Measurements from ENCODE around the gene CHMP1A. TPM values are rescaled to one million over a fixed set of nuclear protein-coding genes. Genes with fewer than 3 reads are reported as not detected.

The CHMP1A gene
- total and polyA plus RNA-seq, 2 experiments from 2014 or later, result 97.2 to 111 TPM

DNA sequence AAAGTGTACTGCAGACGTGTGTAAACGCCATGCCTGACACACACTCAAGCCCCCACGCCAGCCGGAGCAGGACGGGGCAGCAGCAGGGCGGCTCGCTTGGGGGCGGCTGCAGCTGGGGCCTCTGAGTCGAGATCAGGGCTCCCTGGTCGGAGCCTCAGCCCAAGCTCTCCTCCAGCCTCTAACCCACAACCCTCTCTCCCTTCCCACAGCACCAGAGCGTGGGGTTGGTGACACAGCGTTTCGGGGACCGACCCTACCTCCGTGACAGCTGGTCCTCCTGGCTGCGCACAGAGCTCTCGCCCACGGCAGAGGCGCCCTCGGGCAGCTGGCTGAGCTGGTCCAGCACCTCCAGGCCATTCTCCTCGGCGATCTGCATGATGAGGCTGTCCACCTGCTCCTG lies 11.2 kb downstream of the CHMP1A start:
- Histone ChIP-seq H3K4me3 (no peak overlapping the region), H2AFZ (no peak overlapping the region), H3F3A (ENCODE audit: insufficient read depth) (no peaks in the 10 kb centered on the region), H3K4me2 (ENCODE audit: unreplicated experiment) (no peak overlapping the region), H3K9me3 (ENCODE audit: low read depth) (no peaks in the 10 kb centered on the region), H3K36me3 (ENCODE audit: low read depth) (peaks cover 5% of the 10 kb centered on the region; the same call in 1 of the 2 replicates), H3K27me3 (replicated peaks; ENCODE audit: insufficient read depth) (no peaks in the 10 kb centered on the region), H4K20me1 (ENCODE audit: insufficient read depth) (no peaks in the 10 kb centered on the region), H3K27ac (no peak overlapping the region), H3K4me1 (ENCODE audit: insufficient read depth) (no peaks in the 10 kb centered on the region), H3K79me2 (ENCODE audit: insufficient read depth) (peaks cover 6% of the 10 kb centered on the region; the same call in 1 of the 2 replicates), H3K9me2 (ENCODE audit: insufficient read depth) (no peaks in the 10 kb centered on the region), H3K9ac (no peak overlapping the region)
- DNase-seq, result no peak
- TF ChIP-seq EZH2phosphoT487 (IDR thresholded peaks at IDR 0.05; ENCODE audit: insufficient read depth, low read depth) (no peak), EZH2 (IDR thresholded peaks at IDR 0.05; ENCODE audit: insufficient read depth, poor library complexity, severe bottlenecking) (no peak)
- 92 to 98% methylated on average over 21 to 22 of the region's 22 CpGs for WGBS, 2 experiments (ENCODE audit: low coverage in 1 of 2, low lambda C conversion rate in 2 of 2, missing lambda C conversion rate in 2 of 2)
- in situ Hi-C loops (cut with MboI), result no loop called here

DNA sequence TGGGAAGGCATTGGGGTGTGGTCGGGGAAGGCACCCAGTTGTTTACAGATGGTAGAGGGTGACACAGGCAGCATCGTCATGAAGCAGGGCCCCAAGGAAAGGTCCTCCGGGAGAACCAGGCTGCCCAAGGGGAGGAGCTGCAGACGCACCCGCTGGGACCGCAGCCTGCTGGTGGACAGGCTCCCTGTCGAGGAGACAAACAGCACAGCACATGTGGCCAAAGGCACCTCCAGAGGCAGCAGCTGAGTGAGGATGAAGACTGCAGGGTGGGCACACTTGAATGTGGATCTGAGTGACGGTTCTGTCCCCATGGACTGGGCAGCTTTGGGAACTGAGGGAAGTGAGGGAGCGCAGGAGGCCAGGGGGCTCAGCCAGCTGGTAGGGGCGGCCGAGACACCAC lies 12.4 kb downstream of the CHMP1A start:
- no peaks in the 10 kb centered on the region for H3K79me2 ChIP-seq (ENCODE audit: insufficient read depth)
- no peaks in the 10 kb centered on the region for H3K9me3 ChIP-seq (ENCODE audit: low read depth)
- H3K9me2 ChIP-seq (ENCODE audit: insufficient read depth), result no peaks in the 10 kb centered on the region
- H3K4me2 ChIP-seq (ENCODE audit: unreplicated experiment), result no peak overlapping the region
- no peak for DNase-seq
- H3F3A ChIP-seq (ENCODE audit: insufficient read depth), result no peaks in the 10 kb centered on the region
- no peak overlapping the region for H3K4me3 ChIP-seq
- in situ Hi-C loops (cut with MboI), result no loop called here
- no peaks in the 10 kb centered on the region for H3K27me3 ChIP-seq (replicated peaks; ENCODE audit: insufficient read depth)
- H3K9ac ChIP-seq, result no peak overlapping the region
- WGBS, 2 experiments (ENCODE audit: low coverage in 1 of 2, low lambda C conversion rate in 2 of 2, missing lambda C conversion rate in 2 of 2), result 65 to 71% methylated on average over 9 to 11 of the region's 11 CpGs
- TF ChIP-seq EZH2phosphoT487 (IDR thresholded peaks at IDR 0.05; ENCODE audit: insufficient read depth, low read depth), result no peak
- TF ChIP-seq EZH2 (IDR thresholded peaks at IDR 0.05; ENCODE audit: insufficient read depth, poor library complexity, severe bottlenecking), result no peak
- no peaks in the 10 kb centered on the region for H3K4me1 ChIP-seq (ENCODE audit: insufficient read depth)
- H3K27ac ChIP-seq, result no peak overlapping the region
- H4K20me1 ChIP-seq (ENCODE audit: insufficient read depth), result no peaks in the 10 kb centered on the region
- peaks cover 5% of the 10 kb centered on the region; the same call in 1 of the 2 replicates for H3K36me3 ChIP-seq (ENCODE audit: low read depth)
- H2AFZ ChIP-seq, result no peak overlapping the region

DNA sequence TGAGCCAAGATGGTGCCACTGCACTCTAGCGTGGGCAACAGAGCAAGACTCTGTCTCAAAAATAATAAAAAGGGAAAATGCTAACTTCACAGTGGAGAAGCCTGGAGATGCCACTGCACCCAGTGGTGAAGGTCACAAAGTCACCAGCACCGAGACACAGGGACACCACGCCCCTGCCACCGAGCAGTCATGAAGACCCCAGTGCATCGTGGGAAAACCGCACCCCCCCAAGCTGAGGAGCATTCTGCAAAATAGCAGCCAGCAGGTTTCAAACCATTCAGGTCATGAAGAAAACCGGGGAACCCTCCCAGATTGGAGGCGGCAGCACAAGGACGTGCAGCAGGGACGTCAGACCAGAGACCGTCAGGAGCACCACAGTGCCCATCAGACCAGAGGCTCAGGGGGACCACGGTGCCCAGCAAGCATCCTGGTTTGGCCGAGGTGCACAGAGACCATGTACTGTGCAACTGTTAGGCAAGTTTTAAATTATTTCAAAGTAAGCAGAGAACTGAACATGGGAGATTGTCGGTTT lies 13.7 kb downstream of the CHMP1A start:
- 70 to 71% methylated on average over 14 of the region's 14 CpGs for WGBS, 2 experiments (ENCODE audit: low coverage in 1 of 2, low lambda C conversion rate in 2 of 2, missing lambda C conversion rate in 2 of 2)

DNA sequence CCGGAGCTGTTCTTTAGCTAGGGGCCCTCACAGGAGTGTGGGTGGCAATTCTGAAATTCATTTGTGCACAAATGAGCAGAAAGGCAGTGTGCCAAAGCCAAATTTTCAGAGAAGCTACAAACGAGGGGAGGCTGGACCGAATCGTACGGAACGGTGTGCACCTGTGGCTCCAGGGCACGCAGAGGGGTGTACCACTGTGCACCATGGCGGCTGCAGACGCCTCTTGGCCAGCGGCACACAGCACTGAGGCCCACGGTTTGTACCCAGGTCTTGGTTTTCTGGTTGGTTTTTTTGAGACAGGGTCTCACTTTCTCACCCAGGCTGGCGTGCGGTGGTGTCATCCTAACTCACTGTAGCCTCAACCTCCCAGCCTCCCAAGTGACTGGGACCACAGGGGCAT lies 14.9 kb downstream of the CHMP1A start:
- H3K4me3 ChIP-seq, result no peak overlapping the region
- TF ChIP-seq EZH2 (IDR thresholded peaks at IDR 0.05; ENCODE audit: insufficient read depth, poor library complexity, severe bottlenecking) (no peak), EZH2phosphoT487 (IDR thresholded peaks at IDR 0.05; ENCODE audit: insufficient read depth, low read depth) (no peak)
- H3F3A ChIP-seq (ENCODE audit: insufficient read depth), result no peaks in the 10 kb centered on the region
- no peaks in the 10 kb centered on the region for H3K79me2 ChIP-seq (ENCODE audit: insufficient read depth)
- no peaks in the 10 kb centered on the region for H4K20me1 ChIP-seq (ENCODE audit: insufficient read depth)
- no peak overlapping the region for H3K9ac ChIP-seq
- H3K9me3 ChIP-seq (ENCODE audit: low read depth), result no peaks in the 10 kb centered on the region
- no peak for DNase-seq
- H3K27me3 ChIP-seq (replicated peaks; ENCODE audit: insufficient read depth), result no peaks in the 10 kb centered on the region
- H3K4me1 ChIP-seq (ENCODE audit: insufficient read depth), result no peaks in the 10 kb centered on the region
- in situ Hi-C loops (cut with MboI), result no loop called here
- H3K27ac ChIP-seq, result no peak overlapping the region
- no peak overlapping the region for H3K4me2 ChIP-seq (ENCODE audit: unreplicated experiment)
- H3K9me2 ChIP-seq (ENCODE audit: insufficient read depth), result no peaks in the 10 kb centered on the region
- H2AFZ ChIP-seq, result no peak overlapping the region
- WGBS, 2 experiments (ENCODE audit: low coverage in 1 of 2, low lambda C conversion rate in 2 of 2, missing lambda C conversion rate in 2 of 2), result 72 to 78% methylated on average over 13 of the region's 13 CpGs
- peaks cover 5% of the 10 kb centered on the region; the same call in 1 of the 2 replicates for H3K36me3 ChIP-seq (ENCODE audit: low read depth)

More for the DNA sequence above, 13.7 kb downstream of the CHMP1A start:
- Histone ChIP-seq H3K79me2 (ENCODE audit: insufficient read depth) (no peaks in the 10 kb centered on the region), H3K36me3 (ENCODE audit: low read depth) (peaks cover 5% of the 10 kb centered on the region; the same call in 1 of the 2 replicates), H3K9ac (no peak overlapping the region), H2AFZ (no peak overlapping the region), H3K9me3 (ENCODE audit: low read depth) (no peaks in the 10 kb centered on the region), H3K9me2 (ENCODE audit: insufficient read depth) (no peaks in the 10 kb centered on the region), H3K4me2 (ENCODE audit: unreplicated experiment) (no peak overlapping the region), H4K20me1 (ENCODE audit: insufficient read depth) (no peaks in the 10 kb centered on the region), H3K27me3 (replicated peaks; ENCODE audit: insufficient read depth) (no peaks in the 10 kb centered on the region), H3K4me3 (no peak overlapping the region), H3K4me1 (ENCODE audit: insufficient read depth) (no peaks in the 10 kb centered on the region), H3F3A (ENCODE audit: insufficient read depth) (no peaks in the 10 kb centered on the region), H3K27ac (no peak overlapping the region)
- TF ChIP-seq EZH2 (IDR thresholded peaks at IDR 0.05; ENCODE audit: insufficient read depth, poor library complexity, severe bottlenecking), result no peak
- TF ChIP-seq EZH2phosphoT487 (IDR thresholded peaks at IDR 0.05; ENCODE audit: insufficient read depth, low read depth), result no peak
- DNase-seq, result no peak
- in situ Hi-C loops (cut with MboI), result no loop called here
